GM20000 (cell line): ENCODE data around the gene CAMTA1.

Experiments
- DNase-seq: peaks from one replicate; pipeline ENCODE4 v3.0.0; 2012; ENCODE audit warnings: low spot score
- CTCF ChIP-seq: IDR thresholded peaks from 2 replicates; pipeline ENCODE4 v1.5.1; 2012; ENCODE audit warnings: mild to moderate bottlenecking, control low read depth; ENCODE audit errors: extremely low read depth, missing control alignments

CAMTA1 gene

GRCh38 chr1:7233237-7233540 is 447.9 kb downstream of the CAMTA1 start:
- TF ChIP-seq CTCF: no peak
- DNase-seq: no peak

GRCh38 chr1:7233646-7234470 is 448.6 kb downstream of the CAMTA1 start:
- TF ChIP-seq CTCF: no peak
- DNase-seq: no peak

GRCh38 chr1:7234471-7234755 is 449.2 kb downstream of the CAMTA1 start:
- TF ChIP-seq CTCF: no peak
- no peak for DNase-seq

- TF ChIP-seq CTCF: no peak
- no peak for DNase-seq
These were observed 450.7 kb downstream of the CAMTA1 start for GRCh38 chr1:7235871-7236517.

- TF ChIP-seq CTCF: no peak
- DNase-seq: no peak
These were observed 451.7 kb downstream of the CAMTA1 start for GRCh38 chr1:7236844-7237515.

- TF ChIP-seq CTCF: no peak
- DNase-seq: no peak
These were observed 461.9 kb downstream of the CAMTA1 start for GRCh38 chr1:7247158-7247557.

GRCh38 chr1:7247791-7248548 is 462.7 kb downstream of the CAMTA1 start:
- no peak for TF ChIP-seq CTCF
- DNase-seq: no peak
